Ascending aorta (tissue), 2 donors: ENCODE results near the gene RNF43. TPM values are rescaled to one million over a fixed set of nuclear protein-coding genes. Genes with fewer than 3 reads are reported as not detected.

Experiments
- DNase-seq, 2 donors: peaks; one replicate each; pipeline ENCODE4 v3.0.0-alpha.2; 2019; ENCODE audit warnings: low spot score in 2 of 2
- H3K27ac ChIP-seq, 2 donors: fragments of 200-600 bp; sonication (generic); one replicate each; pipeline ENCODE4 v1.5.1; 2016 to 2017; ENCODE audit warnings: mild to moderate bottlenecking in 1 of 2
- H3K27me3 ChIP-seq: fragments of 200-600 bp; sonication (generic); one replicate; pipeline ENCODE4 v1.5.1; 2017
- H3K36me3 ChIP-seq, 2 donors: fragments of 200-600 bp; sonication (generic); one replicate each; pipeline ENCODE4 v1.5.1; 2016
- H3K4me1 ChIP-seq, 2 donors: fragments of 200-600 bp; sonication (generic); one replicate each; pipeline ENCODE4 v1.5.1; 2016 to 2017; ENCODE audit warnings: mild to moderate bottlenecking in 1 of 2
- H3K4me3 ChIP-seq, 2 donors: fragments of 200-600 bp; sonication (generic); one replicate each; pipeline ENCODE4 v1.5.1; 2016 to 2017; ENCODE audit warnings: mild to moderate bottlenecking in 1 of 2
- H3K9me3 ChIP-seq, 2 donors: fragments of 200-600 bp; sonication (generic); one replicate each; pipeline ENCODE4 v1.5.1; 2016
- intact Hi-C: fragments of 100-400 bp; cut with DNase I; formaldehyde crosslinking; loops from one replicate; pipeline ENCODE4 v1.15.1; 2023
- total RNA-seq: library from RNA; depleted of rRNA; stranded (reverse); fragments of >200 nt; gene quantifications from one replicate; pipeline ENCODE4 v1.1.0, GENCODE V29; 2016
- TF ChIP-seq, protein P1 (sequence below), 3 experiments: fragments of 200-600 bp in 2 of 3; fragments of 450-650 bp in 1 of 3; sonication (generic) in 2 of 3; IDR thresholded peaks; one replicate each; pipeline ENCODE4 v1.5.1; 2016 to 2019; ENCODE audit warnings: antibody characterized with exemption in 3 of 3, mild to moderate bottlenecking in 1 of 3, moderate library complexity in 1 of 3

RNF43 gene
- total RNA-seq, 1 donor from 2014 or later, result 0.53 TPM

DNA sequence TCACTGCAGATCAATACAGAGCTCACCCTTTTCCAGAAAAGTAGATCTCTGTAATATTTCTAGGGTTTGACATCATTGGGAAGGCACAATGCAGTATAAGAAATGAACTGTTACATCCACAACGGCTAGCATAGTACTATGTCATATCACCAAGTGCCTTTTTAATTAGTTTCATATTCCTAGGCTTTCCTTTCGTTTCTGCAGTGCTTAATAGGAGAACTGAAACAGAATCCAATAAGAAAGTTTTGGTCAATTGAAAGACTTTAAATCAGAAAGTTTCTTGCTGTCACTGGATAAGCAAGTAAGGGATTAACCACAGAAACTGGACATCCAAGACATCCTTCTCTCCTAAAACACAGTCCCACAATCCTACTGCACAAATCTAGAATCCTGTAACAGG lies 3.5 kb upstream of the RNF43 start:
- no peak overlapping the region for H3K4me3 ChIP-seq
- TF ChIP-seq, protein P1, sequence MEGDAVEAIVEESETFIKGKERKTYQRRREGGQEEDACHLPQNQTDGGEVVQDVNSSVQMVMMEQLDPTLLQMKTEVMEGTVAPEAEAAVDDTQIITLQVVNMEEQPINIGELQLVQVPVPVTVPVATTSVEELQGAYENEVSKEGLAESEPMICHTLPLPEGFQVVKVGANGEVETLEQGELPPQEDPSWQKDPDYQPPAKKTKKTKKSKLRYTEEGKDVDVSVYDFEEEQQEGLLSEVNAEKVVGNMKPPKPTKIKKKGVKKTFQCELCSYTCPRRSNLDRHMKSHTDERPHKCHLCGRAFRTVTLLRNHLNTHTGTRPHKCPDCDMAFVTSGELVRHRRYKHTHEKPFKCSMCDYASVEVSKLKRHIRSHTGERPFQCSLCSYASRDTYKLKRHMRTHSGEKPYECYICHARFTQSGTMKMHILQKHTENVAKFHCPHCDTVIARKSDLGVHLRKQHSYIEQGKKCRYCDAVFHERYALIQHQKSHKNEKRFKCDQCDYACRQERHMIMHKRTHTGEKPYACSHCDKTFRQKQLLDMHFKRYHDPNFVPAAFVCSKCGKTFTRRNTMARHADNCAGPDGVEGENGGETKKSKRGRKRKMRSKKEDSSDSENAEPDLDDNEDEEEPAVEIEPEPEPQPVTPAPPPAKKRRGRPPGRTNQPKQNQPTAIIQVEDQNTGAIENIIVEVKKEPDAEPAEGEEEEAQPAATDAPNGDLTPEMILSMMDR (IDR thresholded peaks at IDR 0.05), result no peak
- H3K36me3 ChIP-seq, result no peaks in the 10 kb centered on the region
- no peak for DNase-seq
- H3K27ac ChIP-seq, result no peak overlapping the region
- H3K9me3 ChIP-seq, result no peaks in the 10 kb centered on the region
- intact Hi-C loops, result no loop called here
- no peaks in the 10 kb centered on the region for H3K4me1 ChIP-seq
- no peaks in the 10 kb centered on the region for H3K27me3 ChIP-seq

DNA sequence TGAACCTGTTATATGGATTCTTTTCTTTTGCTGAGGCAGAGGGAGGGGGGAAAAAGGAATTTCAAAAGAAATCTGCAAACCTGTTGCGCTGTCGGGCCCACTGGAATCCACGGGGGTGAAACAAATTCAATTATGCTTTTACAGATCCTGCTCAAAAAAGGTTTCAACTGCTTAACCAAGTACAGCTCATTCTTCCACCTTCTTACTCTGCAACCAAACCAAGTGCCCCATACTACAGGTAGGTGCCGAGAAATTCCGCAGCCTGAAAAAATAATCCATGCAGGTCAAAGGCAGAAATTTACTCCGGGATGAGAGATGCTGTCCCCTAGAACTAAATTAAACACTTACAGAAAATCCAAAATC lies 416 bp downstream of the RNF43 start:
- DNase-seq, result no peak
- no peak overlapping the region for H3K27ac ChIP-seq
- no peaks in the 10 kb centered on the region for H3K36me3 ChIP-seq
- TF ChIP-seq, protein P1 (IDR thresholded peaks at IDR 0.05), result no peak
- no peaks in the 10 kb centered on the region for H3K27me3 ChIP-seq
- H3K9me3 ChIP-seq, result no peaks in the 10 kb centered on the region
- intact Hi-C loops, result loop anchor here (2.0 to 5.0 kb wide), 2 partner anchors 64 to 170 kb away; partner anchors contain the start of gene SUPT4H1
- no peaks in the 10 kb centered on the region for H3K4me1 ChIP-seq
- H3K4me3 ChIP-seq, result peak overlapping the region; percentile 34 to 53

DNA sequence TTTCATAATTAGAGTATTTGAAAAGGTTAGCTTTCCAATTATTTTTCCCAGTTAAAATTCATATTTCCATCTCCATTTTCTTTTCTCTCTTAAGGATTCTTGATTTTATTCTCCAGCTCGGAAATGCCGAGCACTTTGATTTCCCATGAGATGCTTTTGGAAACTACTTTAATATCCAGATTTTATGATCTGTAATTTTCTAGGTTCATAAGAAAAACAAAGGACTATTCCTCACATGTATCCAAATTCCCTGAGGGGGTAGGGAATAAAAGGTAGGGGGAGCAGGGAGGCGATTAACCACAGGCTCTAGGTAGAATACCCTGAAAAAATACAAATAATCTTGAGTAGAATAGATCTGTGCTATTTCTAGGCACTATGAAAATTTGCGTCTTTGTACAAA lies 938 bp downstream of the RNF43 start:
- H3K4me1 ChIP-seq, result no peaks in the 10 kb centered on the region
- peak overlapping the region in 1 of 2 donors; percentile 34 for H3K4me3 ChIP-seq
- DNase-seq, result no peak
- no peaks in the 10 kb centered on the region for H3K27me3 ChIP-seq
- no peak overlapping the region for H3K27ac ChIP-seq
- no peaks in the 10 kb centered on the region for H3K36me3 ChIP-seq
- no peaks in the 10 kb centered on the region for H3K9me3 ChIP-seq
- intact Hi-C loops, result loop anchor here (2.0 to 5.0 kb wide), 2 partner anchors 64 to 169 kb away; partner anchors contain the start of gene SUPT4H1
- TF ChIP-seq, protein P1 (IDR thresholded peaks at IDR 0.05), result no peak

DNA sequence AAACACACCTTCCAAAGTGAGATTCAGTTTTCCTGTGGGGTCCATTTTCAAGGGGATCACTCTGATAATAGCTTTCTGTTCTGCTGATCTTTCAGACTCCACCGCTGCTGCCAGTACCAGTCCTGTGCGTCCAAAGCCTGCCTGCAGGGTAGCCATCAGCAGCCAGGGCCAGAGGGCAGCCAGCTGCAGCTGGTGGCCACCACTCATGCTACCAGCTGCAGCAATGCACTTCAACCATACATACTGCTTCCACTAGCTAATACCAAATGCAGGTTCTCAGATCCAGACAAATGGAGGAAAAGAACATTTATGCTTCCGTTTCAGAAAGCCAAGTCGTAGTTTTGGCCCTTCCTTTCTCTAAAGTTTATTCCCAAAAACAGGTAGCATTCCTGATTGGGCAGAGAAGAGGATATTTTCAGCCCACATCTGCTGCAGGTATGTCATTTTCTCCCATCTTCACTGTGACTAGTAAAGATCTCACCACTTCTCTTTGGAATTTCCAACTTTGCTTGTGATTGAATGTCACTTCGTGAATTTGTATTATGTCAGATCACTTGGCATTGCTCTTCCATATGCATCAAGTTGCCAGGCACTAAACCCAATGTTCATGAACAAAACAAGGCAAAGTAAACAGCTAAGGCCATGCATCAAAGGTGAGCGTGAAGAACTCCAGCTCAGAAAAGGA lies 1.8 kb downstream of the RNF43 start:
- no peaks in the 10 kb centered on the region for H3K4me1 ChIP-seq
- no peaks in the 10 kb centered on the region for H3K36me3 ChIP-seq
- intact Hi-C loops, result loop anchor here (2.0 to 5.0 kb wide), 2 partner anchors 63 to 168 kb away; partner anchors contain the start of gene SUPT4H1
- H3K9me3 ChIP-seq, result no peaks in the 10 kb centered on the region
- no peaks in the 10 kb centered on the region for H3K27me3 ChIP-seq
- no peak overlapping the region for H3K4me3 ChIP-seq
- TF ChIP-seq, protein P1 (IDR thresholded peaks at IDR 0.05), result no peak
- no peak for DNase-seq
- no peak overlapping the region for H3K27ac ChIP-seq

DNA sequence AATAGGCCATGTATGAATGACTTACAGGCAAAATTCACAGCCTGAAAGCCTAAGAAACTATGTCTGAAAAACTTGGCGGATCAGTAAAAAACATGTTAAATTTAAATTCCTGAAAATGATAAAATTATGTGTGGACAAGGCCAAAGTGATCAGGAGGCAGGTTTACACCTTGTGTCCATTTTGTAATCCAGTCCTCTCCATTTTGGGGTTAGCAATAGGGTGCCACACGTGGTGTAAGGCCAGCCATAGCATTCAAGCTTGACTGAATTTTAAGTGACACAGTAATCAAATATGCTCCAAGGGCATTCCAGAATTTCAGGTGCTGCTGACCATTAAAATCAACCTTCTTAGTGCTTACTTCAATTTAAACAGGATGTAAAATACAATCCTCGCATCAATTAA lies 2.7 kb downstream of the RNF43 start:
- TF ChIP-seq, protein P1 (IDR thresholded peaks at IDR 0.05), result no peak
- no peak for DNase-seq
- H3K27ac ChIP-seq, result no peak overlapping the region
- no peaks in the 10 kb centered on the region for H3K27me3 ChIP-seq
- H3K4me1 ChIP-seq, result no peaks in the 10 kb centered on the region
- no peaks in the 10 kb centered on the region for H3K36me3 ChIP-seq
- H3K9me3 ChIP-seq, result no peaks in the 10 kb centered on the region
- intact Hi-C loops, result no loop called here
- H3K4me3 ChIP-seq, result no peak overlapping the region
